COLO668 (cell line): ENCODE results near the gene PTPN11.
"Not testable (repeated sequence)": the region's sequence is repeated elsewhere in the genome, so short reads cannot be mapped to it uniquely, and the experiment has no call there.

ENCODE experiments used
- DNase-seq: peaks from one replicate; lab custom pipeline; 2025; ENCODE audit not compliant: unreplicated experiment; lab: John Stamatoyannopoulos, UW

Gene PTPN11

GRCh38 chr12:112409064-112409905 lies 9.5 kb upstream of the PTPN11 start, which contains the start of gene RPL6:
Gene RPL6, minus strand, starts transcription at chr12:112409605. Its CDS starts 949 bp downstream, at chr12:112408656.
- DNase-seq = peak; percentile 86

DNA sequence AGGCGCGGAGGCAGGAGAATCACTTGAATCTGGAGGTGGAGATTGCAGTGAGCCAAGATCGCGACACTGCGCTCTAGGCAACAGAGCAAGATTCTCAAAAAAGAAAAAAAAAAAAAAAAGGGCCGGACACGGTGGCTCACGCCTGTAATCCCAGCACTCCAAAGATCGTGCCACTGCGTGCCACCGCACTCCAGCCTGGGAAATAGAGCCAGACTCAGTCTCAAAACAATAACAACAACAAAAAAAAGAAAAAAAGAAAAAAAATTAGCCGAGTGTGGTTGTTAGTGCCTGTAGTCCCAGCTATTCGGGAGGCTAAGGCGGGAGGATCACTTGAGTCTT lies 8.9 kb upstream of the PTPN11 start:
- no peak for DNase-seq

- no peak for DNase-seq
Observed at GRCh38 chr12:112413855-112414625, 4.7 kb upstream of the PTPN11 start.

DNA sequence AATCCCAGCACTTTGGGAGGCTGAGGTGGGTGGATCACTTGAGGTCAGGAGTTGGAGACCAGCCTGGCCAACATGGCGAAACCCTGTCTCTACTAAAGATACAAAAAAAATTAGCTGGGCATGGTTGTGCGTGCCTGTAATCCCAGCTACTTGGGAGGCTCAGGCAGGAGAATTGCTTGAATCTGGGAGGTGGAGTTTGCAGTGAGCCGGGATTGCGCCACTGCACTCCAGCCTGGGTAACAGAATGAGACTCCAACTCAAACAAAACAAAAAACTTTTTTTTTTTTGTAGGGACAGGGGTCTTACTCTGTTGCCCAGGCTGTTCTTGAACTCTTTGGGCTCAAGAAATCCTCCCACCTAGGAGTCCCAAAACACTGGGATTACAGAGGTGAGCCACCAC lies 3.3 kb upstream of the PTPN11 start:
- not testable (repeated sequence) for DNase-seq

- no peak for DNase-seq
Observed at GRCh38 chr12:112418273-112418607, 507 bp upstream of the PTPN11 start.

GRCh38 chr12:112419297-112420133 lies 768 bp downstream of the PTPN11 start:
- peak; percentile 82 for DNase-seq

GRCh38 chr12:112420740-112421139 lies 2.0 kb downstream of the PTPN11 start:
- no peak for DNase-seq

GRCh38 chr12:112421363-112421762 lies 2.6 kb downstream of the PTPN11 start:
- DNase-seq = no peak

DNA sequence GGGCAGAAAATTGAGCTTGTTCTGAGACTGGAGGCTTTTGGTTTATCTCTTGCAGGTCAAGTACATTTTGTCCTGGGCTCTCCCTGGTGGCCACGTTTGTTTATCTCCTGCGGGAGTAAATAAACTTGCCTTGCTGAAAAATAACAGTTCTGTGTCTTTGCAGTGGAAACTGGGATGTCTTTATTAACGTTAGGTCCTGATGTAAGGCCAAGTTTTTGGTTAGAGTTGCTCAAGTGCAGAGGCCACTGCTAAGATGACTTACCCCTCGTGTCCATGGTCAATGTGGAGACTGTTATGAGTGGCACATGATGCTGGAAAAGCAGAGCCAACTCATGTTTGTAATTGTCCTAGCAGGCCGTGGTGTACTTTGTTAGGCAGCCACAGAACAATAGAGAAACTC lies 3.8 kb downstream of the PTPN11 start:
- DNase-seq = no peak

DNA sequence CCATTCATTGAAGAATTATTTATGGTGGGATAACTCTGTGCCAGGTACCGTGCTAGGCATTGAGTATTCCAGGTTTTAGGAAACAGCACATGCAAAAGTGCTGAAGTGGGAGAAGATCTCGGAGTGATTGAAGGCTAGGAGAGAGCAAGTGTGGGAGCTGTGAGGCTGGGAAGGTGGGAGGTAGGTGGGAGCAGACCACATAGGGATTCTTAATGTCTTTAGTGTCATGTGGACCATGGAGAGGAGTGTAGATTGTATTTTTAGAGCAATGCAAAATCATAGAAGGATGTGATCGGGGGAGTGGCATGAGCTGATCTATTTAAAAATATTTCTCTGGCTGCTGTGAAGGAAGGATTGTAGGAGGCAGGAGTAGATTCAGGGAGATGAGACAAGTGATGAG lies 5.4 kb downstream of the PTPN11 start:
- no peak for DNase-seq

GRCh38 chr12:112425582-112426382 lies 7.0 kb downstream of the PTPN11 start:
- no peak for DNase-seq

- no peak for DNase-seq
Observed at GRCh38 chr12:112427760-112428159, 9.0 kb downstream of the PTPN11 start.

DNA sequence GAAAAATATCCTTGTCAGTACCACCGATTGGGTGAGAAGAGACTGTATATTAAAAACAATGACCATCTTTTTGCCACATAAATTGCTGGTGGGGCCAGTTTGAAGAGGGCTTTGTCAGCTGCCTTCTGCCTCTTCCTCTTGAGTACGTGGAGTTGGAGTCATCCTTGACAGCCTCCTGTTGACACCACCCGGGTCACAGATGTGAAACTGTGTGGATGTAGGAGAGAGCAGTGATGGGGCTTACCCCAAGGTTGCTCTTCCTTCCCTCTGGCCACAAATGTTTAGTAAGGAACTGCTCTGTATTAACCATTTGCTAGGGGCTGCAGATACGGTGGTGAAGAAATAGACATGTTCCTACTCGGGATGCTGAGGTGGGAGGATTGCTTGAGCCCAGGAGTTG lies 12.2 kb downstream of the PTPN11 start:
- DNase-seq = no peak

DNA sequence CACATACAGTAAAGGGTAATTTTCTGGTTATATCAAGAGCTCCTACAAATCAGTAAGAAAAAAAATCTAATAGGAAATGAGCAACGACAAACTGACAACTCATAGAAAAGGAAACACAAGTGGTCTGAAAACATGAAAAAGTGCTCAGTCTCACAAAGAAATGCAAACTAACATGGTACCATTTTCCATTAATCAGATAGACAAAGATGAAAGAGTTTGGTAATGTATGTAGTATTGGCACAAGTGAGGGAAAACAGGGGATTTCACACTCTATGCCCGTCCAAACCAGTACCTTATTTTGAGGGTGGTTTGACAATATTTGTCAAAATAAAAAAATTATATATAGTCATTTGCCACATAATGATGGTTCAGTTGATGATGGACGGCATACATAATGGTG lies 13.2 kb downstream of the PTPN11 start:
- DNase-seq = no peak

GRCh38 chr12:112433551-112433950 lies 14.8 kb downstream of the PTPN11 start:
- no peak for DNase-seq

DNA sequence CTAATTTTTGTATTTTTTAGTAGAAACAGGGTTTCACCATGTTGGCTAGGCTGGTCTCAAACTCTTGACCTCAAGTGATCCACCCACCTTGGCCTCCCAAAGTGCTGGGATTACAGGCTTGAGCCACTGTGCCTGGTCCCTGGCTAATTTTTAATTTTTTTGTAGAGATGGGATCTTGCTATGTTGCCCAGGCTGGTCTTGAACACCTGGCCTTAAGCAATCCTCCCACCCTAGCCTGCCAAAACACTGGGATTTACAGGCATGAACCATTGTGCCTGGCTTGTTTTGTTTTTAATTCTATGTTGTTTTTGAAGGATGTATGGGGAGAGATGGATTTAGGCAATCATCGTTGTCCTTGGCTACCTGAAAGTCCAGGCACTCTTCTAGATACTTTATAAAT lies 19.9 kb downstream of the PTPN11 start:
- not testable (repeated sequence) for DNase-seq

DNA sequence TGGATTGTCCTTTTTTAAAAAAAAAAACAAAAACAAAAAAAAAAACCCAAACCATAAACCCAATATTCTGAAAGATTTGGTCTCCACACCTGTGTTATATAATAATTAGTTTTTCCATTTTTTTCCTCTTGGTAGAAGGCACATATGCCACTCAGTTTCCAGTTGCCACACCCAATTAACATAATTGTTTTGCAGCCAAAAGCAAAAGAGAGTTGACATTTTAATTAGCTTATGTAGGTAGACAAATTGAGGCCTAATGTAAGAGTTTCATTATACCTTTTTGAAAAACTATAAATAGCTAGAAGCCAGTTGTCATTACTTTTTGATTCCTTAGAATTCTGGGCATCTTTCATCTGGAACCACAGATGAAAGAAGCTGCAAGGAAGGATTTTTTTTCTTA lies 21.0 kb downstream of the PTPN11 start:
- no peak for DNase-seq

- not testable (repeated sequence) for DNase-seq
Observed at GRCh38 chr12:112440653-112441052, 21.9 kb downstream of the PTPN11 start.

DNA sequence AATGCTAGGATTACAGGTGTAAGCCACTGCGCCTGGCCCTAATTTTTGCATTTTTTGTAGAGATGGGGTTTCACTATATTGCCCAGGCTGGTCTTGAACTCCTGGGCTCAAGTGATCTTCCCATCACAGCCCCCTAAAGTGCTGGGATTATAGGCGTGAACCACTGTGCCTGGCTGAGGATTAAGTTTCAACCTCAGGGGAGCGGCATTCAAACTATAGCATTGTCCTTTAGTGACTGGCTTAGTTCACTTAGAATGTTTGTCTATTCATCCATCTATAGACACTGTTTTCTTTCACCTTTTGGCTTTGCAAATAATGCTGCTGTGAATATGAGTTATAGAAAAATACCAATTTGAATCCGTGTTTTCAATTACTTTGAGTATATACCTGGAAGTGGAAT lies 25.2 kb downstream of the PTPN11 start:
- DNase-seq = no peak

DNA sequence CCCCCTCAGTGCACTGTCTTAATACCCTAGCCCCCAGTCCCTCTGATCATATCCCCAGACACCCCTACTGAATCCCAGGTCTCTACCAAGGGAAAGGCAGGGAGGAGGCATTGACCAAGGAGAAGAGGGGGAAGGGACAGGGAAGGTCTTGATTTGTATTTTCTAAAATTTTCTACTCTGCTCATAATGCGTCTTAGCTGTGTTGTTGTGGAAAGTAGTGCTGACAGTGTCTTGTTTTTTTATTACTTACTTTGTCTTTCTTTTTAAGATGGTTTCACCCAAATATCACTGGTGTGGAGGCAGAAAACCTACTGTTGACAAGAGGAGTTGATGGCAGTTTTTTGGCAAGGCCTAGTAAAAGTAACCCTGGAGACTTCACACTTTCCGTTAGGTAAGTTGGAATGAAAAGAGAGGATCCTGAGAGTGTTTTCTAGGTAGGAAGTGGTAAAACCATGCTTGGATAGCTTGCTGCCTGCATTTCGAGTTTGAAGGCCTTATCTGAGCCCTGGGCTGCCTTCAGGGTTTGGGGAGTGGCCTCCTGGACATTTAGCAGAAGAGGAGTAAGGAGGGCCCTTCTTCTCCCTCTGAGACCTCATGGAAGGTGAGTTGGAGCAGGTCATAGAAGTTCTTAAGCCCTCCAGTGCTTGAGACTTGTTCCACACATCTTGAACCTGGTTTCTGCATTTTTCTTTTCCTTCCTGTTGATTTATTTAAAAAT lies 27.4 kb downstream of the PTPN11 start:
- no peak for DNase-seq
